GM23248 (cell line): ENCODE data around the gene ATXN7L1. TPM values are rescaled to one million over a fixed set of nuclear protein-coding genes. Genes with fewer than 3 reads are reported as not detected.

ENCODE experiments used
- DNase-seq: peaks from one replicate; pipeline ENCODE4 v3.0.0-alpha.2; 2015
- H2AFZ ChIP-seq: fragments of 200-600 bp; sonication (generic); 2 replicates; pipeline ENCODE4 v1.6.1; 2016; ENCODE audit warnings: antibody characterized with exemption
- H3F3A ChIP-seq: fragments of 200-600 bp; sonication (generic); 2 replicates; pipeline ENCODE4 v1.6.1; 2016; ENCODE audit warnings: mild to moderate bottlenecking, antibody characterized with exemption, mixed run types; ENCODE audit not compliant: insufficient read depth
- H3K27ac ChIP-seq: fragments of 200-600 bp; sonication (generic); 2 replicates; pipeline ENCODE4 v1.5.1; 2016; ENCODE audit warnings: mild to moderate bottlenecking
- H3K27me3 ChIP-seq: fragments of 200-600 bp; sonication (generic); replicated peaks from 2 replicates; pipeline ENCODE4 v1.6.1; 2016; ENCODE audit warnings: mild to moderate bottlenecking; ENCODE audit not compliant: insufficient read depth
- H3K36me3 ChIP-seq: fragments of 200-600 bp; sonication (generic); 2 replicates; pipeline ENCODE4 v1.6.1; 2016; ENCODE audit warnings: low read depth, mild to moderate bottlenecking
- H3K4me1 ChIP-seq: fragments of 200-600 bp; sonication (generic); 2 replicates; pipeline ENCODE4 v1.6.1; 2016; ENCODE audit warnings: mild to moderate bottlenecking; ENCODE audit not compliant: insufficient read depth
- H3K4me2 ChIP-seq: fragments of 200-600 bp; sonication (generic); one replicate; pipeline ENCODE4 v1.6.1; 2016; ENCODE audit warnings: mild to moderate bottlenecking; ENCODE audit not compliant: unreplicated experiment
- H3K4me3 ChIP-seq: fragments of 200-600 bp; sonication (generic); 2 replicates; pipeline ENCODE4 v1.5.1; 2016; ENCODE audit warnings: mild to moderate bottlenecking
- H3K79me2 ChIP-seq: fragments of 200-600 bp; sonication (generic); 2 replicates; pipeline ENCODE4 v1.6.1; 2016; ENCODE audit warnings: mild to moderate bottlenecking; ENCODE audit not compliant: insufficient read depth
- H3K9ac ChIP-seq: fragments of 200-600 bp; sonication (generic); 2 replicates; pipeline ENCODE4 v1.6.1; 2016; ENCODE audit warnings: mild to moderate bottlenecking
- H3K9me2 ChIP-seq: fragments of 200-600 bp; sonication (generic); 2 replicates; pipeline ENCODE4 v1.6.1; 2016; ENCODE audit warnings: mixed run types, mild to moderate bottlenecking, moderate library complexity; ENCODE audit not compliant: insufficient read depth
- H3K9me3 ChIP-seq: fragments of 200-600 bp; sonication (generic); one replicate; pipeline ENCODE4 v1.6.1; 2017; ENCODE audit warnings: low read depth
- H4K20me1 ChIP-seq: fragments of 200-600 bp; sonication (generic); 2 replicates; pipeline ENCODE4 v1.6.0; 2016; ENCODE audit not compliant: insufficient read depth
- EZH2 ChIP-seq: fragments of 200-600 bp; sonication (generic); IDR thresholded peaks from 2 replicates; pipeline ENCODE4 v1.6.1; 2018; ENCODE audit warnings: antibody characterized with exemption, mild to moderate bottlenecking; ENCODE audit not compliant: insufficient read depth, poor library complexity, severe bottlenecking
- EZH2phosphoT487 ChIP-seq: fragments of 200-600 bp; sonication (generic); IDR thresholded peaks from 2 replicates; pipeline ENCODE4 v1.6.1; 2018; ENCODE audit warnings: antibody characterized with exemption, moderate library complexity, mild to moderate bottlenecking, low read depth; ENCODE audit not compliant: insufficient read depth
- WGBS, 2 experiments: methylation state at CpG; one replicate each; pipeline ENCODE4 v1.1.6; 2015 to 2017; ENCODE audit warnings: low lambda C conversion rate in 2 of 2, low coverage in 1 of 2; ENCODE audit errors: missing lambda C conversion rate in 2 of 2; 5-methylcytosine and 5-hydroxymethylcytosine counted together
- in situ Hi-C: fragments of 300-500 bp; cut with MboI; formaldehyde crosslinking; loops from 2 replicates; pipeline ENCODE4 v1.15.0; 2020
- polyA plus RNA-seq: library from polyadenylated mRNA; unstranded; fragments of >200 nt; fragmentation: Nextera tagmentation; extraction: Ambion mirVana; gene quantifications from 2 replicates; pipeline ENCODE4 v1.2.1, GENCODE V29; 2016
- total RNA-seq: library from RNA; depleted of rRNA; stranded (reverse); fragments of >200 nt; shearing (Covaris generic); gene quantifications from 2 replicates; pipeline ENCODE4 v1.2.3, GENCODE V29; 2014

The ATXN7L1 gene
- total and polyA plus RNA-seq, 2 experiments from 2014 or later = 3.7 to 4.5 TPM

- TF ChIP-seq EZH2phosphoT487 (no peak), EZH2 (no peak)
- DNase-seq = peak; percentile 30
These were observed 282.4 kb downstream of the ATXN7L1 start for GRCh38 chr7:105594034-105594433.

GRCh38 chr7:105591522-105591921 is 284.9 kb downstream of the ATXN7L1 start:
- H4K20me1 ChIP-seq = no peaks in the 10 kb centered on the region
- no peak overlapping the region for H3K27ac ChIP-seq
- no peaks in the 10 kb centered on the region for H3K9me3 ChIP-seq
- no peaks in the 10 kb centered on the region; the same call in 1 of the 2 replicates for H3F3A ChIP-seq
- H3K4me2 ChIP-seq = no peak overlapping the region
- H3K4me3 ChIP-seq = no peak overlapping the region
- no peaks in the 10 kb centered on the region for H3K27me3 ChIP-seq
- TF ChIP-seq EZH2phosphoT487 = no peak
- no peak for TF ChIP-seq EZH2
- in situ Hi-C loops = no loop called here
- H3K9ac ChIP-seq = no peak overlapping the region
- no peaks in the 10 kb centered on the region for H3K4me1 ChIP-seq
- H3K9me2 ChIP-seq = no peaks in the 10 kb centered on the region
- no peak for DNase-seq
- WGBS, 2 experiments = 58 to 63% methylated on average over 2 of the region's 2 CpGs
- H3K79me2 ChIP-seq = no peaks in the 10 kb centered on the region
- H2AFZ ChIP-seq = no peak overlapping the region
- H3K36me3 ChIP-seq = no peaks in the 10 kb centered on the region

More at GRCh38 chr7:105594034-105594433, 282.4 kb downstream of the ATXN7L1 start:
- Histone ChIP-seq H3K4me2 (no peak overlapping the region), H3K9ac (no peak overlapping the region), H3K9me2 (no peaks in the 10 kb centered on the region), H3K36me3 (no peaks in the 10 kb centered on the region), H3K9me3 (no peaks in the 10 kb centered on the region), H3K4me3 (no peak overlapping the region), H4K20me1 (no peaks in the 10 kb centered on the region), H3K27ac (no peak overlapping the region), H3K27me3 (no peaks in the 10 kb centered on the region), H2AFZ (no peak overlapping the region), H3K4me1 (no peaks in the 10 kb centered on the region), H3F3A (no peaks in the 10 kb centered on the region; the same call in 1 of the 2 replicates), H3K79me2 (no peaks in the 10 kb centered on the region)
- in situ Hi-C loops = no loop called here
- 7 to 25% methylated on average over 3 of the region's 3 CpGs for WGBS, 2 experiments

GRCh38 chr7:105590793-105591192 is 285.6 kb downstream of the ATXN7L1 start:
- H2AFZ ChIP-seq = no peak overlapping the region
- TF ChIP-seq EZH2 = no peak
- no peak for TF ChIP-seq EZH2phosphoT487
- no peaks in the 10 kb centered on the region; the same call in 1 of the 2 replicates for H3F3A ChIP-seq
- no peaks in the 10 kb centered on the region for H3K27me3 ChIP-seq
- no peaks in the 10 kb centered on the region for H4K20me1 ChIP-seq
- no peaks in the 10 kb centered on the region for H3K4me1 ChIP-seq
- H3K27ac ChIP-seq = no peak overlapping the region
- WGBS, 2 experiments = 75 to 89% methylated on average over 5 of the region's 5 CpGs
- no peak overlapping the region for H3K4me2 ChIP-seq
- H3K9ac ChIP-seq = no peak overlapping the region
- in situ Hi-C loops = no loop called here
- no peaks in the 10 kb centered on the region for H3K9me2 ChIP-seq
- DNase-seq = no peak
- H3K9me3 ChIP-seq = no peaks in the 10 kb centered on the region
- no peaks in the 10 kb centered on the region for H3K79me2 ChIP-seq
- H3K4me3 ChIP-seq = no peak overlapping the region
- H3K36me3 ChIP-seq = no peaks in the 10 kb centered on the region

GRCh38 chr7:105589356-105590077 is 286.9 kb downstream of the ATXN7L1 start:
- Histone ChIP-seq H3F3A (no peaks in the 10 kb centered on the region; the same call in 1 of the 2 replicates), H3K36me3 (no peaks in the 10 kb centered on the region), H3K9me3 (no peaks in the 10 kb centered on the region), H2AFZ (no peak overlapping the region), H3K4me2 (no peak overlapping the region), H4K20me1 (no peaks in the 10 kb centered on the region), H3K9ac (no peak overlapping the region), H3K4me1 (no peaks in the 10 kb centered on the region), H3K79me2 (no peaks in the 10 kb centered on the region), H3K9me2 (no peaks in the 10 kb centered on the region), H3K4me3 (no peak overlapping the region), H3K27ac (no peak overlapping the region), H3K27me3 (no peaks in the 10 kb centered on the region)
- WGBS, 2 experiments = 36 to 39% methylated on average over 5 to 6 of the region's 6 CpGs
- DNase-seq = peak; percentile 92
- TF ChIP-seq EZH2 (no peak), EZH2phosphoT487 (no peak)
- in situ Hi-C loops = no loop called here
